Activated T-cell treated with anti-CD3 and anti-CD28 coated beads, Interleukin-2, amount 50 U/mL, for 1 hour (primary cell): ENCODE data around the gene NNT.
"Not testable (repeated sequence)": the region's sequence is repeated elsewhere in the genome, so short reads cannot be mapped to it uniquely, and the experiment has no call there.

Source experiments
- DNase-seq: peaks from one replicate; pipeline ENCODE4 v3.0.0-alpha.2; 2020

The NNT gene

DNA sequence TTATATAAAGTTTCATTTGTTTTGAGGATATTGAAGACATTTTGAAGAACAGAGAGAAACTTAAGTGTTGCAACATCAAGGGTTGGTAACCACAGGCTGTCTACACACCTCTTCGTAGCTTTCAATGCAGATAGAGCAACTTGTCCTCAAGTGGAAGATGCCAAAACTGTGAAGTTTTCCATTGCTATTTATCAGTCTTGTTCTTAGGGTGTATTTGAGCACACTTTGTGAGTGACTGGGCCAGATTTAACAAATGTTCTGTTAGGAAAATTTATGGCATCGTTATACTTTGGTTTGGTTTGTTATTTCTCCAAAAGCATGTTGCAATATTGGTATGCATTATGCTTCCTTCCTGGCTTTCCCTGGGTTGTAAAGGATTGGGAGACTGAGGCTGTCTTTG lies 31.6 kb downstream of the NNT start:
- DNase-seq: no peak

DNA sequence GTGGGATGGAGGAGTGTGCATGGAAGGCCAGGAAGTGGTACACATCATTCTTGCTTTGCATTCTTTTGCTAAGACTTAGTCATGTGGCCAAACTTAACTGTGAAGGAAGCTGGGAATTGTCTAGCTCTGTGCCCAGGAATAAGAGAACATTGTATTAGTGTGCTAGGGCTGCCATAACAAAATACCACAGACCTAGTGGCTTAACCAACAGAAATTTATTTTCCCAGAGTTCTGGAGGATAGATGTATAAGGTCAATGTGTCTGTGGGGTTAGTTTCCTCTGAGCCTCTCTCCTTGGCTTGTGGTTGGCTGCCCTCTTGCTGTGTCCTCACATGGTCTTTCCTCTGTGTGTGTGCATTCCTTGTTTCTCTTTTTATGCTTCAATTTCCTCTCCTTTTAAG lies 32.4 kb downstream of the NNT start:
- no peak for DNase-seq

DNA sequence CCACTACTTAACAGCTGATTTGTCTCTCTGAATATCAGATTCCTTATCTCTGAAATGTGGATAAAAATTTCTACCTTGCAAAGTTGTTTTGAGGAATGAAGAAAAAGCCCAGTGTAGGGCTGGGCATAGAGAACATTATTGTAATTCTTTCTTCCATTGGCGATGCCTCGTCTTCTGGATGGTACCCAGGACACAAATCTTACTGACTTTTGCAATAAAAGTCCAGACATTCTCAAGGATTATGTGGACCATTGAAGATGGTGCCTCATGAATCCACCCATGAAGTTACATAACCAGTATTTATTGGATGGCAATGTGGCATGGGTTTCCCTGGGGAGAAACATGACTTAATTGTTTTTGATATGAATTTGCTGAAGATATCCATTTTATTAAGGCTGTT lies 33.1 kb downstream of the NNT start:
- no peak for DNase-seq

DNA sequence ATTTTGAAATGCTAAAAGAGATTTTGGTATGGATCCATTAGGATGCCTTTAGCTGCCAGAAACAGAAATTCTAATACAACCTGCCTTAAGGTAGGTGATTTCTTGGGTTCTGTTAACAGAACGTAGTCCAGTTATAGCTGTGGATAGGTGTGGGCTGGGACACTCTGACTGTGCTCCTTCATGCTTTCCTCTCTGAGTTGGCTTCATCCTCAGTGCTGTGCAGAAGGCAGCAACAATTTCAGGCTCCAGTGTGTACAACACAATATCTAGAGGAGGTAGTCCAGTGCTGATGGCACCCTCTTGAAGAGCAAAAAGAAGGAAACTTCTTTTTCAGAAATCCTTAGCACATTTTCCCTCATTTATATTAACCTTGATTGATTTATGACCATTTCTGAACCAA lies 34.4 kb downstream of the NNT start:
- DNase-seq: no peak

DNA sequence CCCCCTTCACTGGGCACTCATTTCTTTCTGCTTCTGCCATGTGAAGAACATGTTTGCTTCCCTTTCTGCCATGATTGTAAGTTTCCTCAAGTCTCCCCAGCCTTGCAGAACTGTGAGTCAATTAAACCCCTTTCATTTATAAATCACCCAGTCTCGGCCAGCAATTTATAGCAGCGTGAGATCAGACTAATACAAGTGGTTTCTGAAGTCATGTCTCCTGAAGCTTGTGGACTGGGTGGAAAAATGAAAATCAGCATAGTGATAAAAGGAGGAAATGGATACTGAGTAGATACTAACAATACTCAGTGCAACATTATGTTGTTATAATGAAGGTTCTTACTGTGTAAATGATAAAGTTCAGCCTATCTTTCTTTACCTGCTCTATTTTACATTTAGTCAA lies 35.1 kb downstream of the NNT start:
- no peak for DNase-seq

DNA sequence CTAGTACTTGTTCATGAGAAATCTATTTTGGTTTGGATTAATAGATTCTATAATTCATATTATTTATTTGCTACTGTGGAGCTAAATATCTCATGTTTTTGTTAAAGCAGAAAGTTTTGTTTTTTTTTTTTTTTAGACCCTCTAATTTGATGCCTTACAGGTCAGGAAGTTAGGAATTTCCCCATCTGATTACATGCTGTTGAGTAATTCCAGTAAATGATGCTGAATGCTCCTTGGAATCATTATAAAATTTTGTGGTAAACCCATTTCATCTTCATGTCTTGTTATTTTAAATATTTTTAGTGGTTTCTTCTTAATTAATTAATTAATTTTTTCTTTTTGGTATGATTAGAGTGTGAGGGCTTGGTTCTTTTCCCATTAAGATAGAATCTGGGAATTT lies 35.6 kb downstream of the NNT start:
- DNase-seq: no peak

DNA sequence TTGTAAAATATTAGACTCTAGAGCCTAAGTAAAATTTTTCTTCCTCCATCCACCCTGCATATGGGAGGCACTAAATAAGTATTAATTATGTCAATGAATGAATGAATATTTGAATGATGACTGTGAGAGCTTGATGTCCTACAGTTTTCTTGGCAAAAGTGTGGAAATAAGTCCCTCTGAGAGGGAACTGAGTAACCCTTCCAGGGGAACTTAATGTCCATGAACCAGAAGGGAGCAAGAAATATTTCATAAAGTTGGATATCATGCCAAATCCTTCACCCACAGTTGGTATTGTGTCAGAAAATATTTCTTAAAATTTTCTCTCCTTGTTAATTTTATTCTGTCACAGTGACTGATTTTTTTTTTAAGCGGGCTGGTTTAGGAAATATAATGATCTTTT lies 36.6 kb downstream of the NNT start:
- DNase-seq: no peak

DNA sequence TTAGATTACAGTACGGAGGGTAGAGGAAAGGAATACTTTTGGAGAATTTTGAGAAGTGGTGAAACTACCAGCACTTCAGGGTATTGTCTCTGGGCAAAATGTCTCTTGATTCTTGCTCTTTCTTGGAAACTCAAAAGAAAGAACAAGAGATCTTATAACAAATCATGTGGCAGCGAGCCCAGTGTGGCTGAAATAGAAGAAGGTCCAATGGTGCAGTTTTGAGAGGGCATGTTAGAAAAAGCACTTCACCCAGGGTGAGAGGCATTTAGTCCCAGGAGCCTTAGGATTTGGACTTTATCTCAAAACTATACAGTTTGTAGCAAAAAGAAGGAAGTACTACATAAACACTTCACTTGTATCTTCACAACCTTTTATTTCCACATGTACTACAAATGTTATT lies 39.4 kb downstream of the NNT start:
- DNase-seq: no peak

DNA sequence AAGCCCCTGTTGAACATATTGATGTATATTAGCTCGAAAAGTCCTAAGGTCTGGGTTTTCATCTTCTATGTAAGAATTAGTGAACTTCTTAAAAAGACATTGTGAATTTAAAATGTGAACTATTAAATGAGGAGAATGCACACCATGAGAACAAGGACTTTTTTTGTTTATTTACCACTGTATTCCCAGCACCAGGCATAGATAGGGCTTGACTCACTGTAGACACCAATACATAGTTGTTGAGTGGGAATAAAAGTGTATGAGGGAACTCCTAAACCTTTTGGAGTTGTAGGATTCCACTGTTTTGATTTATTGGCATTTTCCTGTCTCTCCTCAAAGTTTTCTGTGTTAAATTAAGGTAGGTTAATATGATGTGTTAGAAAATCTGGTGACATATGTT lies 40.3 kb downstream of the NNT start:
- DNase-seq: no peak

DNA sequence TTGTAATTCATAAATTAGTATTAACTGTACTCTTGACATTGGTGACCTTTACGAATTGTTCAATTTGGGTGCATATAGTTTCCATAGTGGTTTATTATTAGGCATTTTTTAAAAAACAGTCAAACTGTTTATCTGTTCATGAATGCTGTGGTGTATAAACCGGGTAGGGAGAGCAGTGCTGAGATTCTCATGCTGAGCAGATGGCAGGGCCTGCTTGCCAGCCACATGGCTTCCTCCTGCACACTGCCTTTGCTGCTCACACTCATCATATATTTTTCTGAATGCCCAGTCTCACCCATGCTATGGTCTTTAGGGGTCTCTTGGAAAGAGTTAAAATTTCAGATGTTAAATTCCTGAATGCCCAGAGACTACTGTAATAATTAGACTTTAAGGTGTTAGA lies 40.8 kb downstream of the NNT start:
- no peak for DNase-seq

DNA sequence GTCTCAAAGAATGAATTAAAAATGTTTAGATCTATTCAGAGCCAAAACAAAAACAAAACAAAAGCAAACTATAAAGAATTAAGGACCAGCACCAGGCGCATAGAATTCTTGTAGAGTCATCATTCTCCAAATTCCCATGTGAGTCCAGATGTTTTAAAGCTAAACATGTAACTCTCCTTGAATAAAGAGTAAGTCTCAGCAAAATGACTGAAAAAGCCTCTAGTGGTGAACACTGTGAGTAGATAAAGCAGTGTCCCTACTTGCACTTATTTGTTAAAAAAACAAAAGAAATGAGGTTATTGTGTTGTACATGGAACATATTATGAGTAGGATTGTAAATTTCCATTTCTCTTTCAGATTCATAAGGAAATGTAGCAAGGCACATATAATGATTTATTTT lies 44.0 kb downstream of the NNT start:
- DNase-seq: no peak

DNA sequence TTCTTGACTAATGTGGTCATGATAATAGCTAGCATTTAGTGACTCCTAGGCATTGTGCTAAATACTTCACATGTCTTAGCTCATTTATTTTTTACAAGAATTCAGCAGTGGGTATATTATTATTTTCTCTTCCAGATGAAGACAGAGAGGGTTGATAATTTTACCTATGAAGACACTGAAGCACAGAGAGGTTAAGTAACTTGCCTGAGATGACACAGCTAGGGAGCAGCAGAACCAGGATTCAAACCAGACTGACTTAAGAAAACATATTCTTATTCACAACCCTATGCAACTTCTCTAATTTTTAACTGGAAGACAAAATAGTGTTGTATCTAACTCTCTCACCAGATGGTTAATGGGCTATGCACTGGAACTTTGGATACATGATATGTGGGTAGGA lies 44.8 kb downstream of the NNT start:
- DNase-seq: no peak

DNA sequence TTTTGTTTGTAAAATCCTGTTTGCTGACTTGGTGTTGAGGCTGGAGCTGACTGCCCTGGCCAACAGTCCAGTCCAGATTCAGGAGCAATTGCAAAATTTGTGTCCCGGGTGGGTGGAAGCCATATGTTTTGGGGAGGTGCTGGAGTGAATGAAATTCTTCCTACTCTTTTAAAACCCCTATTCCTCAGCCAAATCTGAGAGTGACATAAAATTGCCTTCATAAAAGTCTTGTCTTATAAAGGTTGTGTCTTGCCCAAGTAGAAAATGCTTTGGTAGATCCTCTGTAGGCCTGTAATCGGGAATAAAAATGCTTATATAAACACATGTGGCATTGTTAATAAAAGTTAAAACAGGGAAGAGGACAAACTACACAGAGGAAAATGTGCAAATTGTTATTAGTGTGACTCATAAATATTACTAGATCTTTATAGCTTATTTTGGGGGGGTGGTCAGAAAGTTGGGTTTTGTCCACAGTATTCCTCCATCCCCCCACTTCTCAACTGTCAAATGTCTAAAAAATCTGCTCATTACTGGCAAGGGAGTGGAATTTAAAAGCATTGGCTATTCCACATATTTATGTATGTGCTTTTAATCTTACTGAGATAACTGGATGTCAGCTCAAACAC lies 45.6 kb downstream of the NNT start:
- no peak for DNase-seq

DNA sequence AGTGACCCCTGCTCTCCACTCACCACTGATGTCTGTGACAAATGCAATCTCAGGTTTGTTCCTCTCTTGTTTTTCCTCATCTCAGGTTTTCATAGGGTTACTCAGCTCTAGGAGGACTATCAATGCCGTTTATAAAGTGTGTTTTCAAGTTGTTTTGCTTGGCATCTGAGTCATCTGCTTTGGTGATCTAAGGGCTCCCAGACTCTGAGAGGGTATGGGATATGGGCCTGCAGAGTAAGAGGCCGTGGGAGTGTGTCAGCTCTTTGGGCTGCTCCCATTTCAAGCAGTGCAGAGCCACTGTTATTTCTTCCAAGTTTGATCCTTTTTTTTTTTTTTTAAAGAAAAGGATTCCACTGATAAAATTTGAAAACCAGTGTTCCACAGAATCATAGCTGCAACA lies 46.3 kb downstream of the NNT start:
- no peak for DNase-seq

DNA sequence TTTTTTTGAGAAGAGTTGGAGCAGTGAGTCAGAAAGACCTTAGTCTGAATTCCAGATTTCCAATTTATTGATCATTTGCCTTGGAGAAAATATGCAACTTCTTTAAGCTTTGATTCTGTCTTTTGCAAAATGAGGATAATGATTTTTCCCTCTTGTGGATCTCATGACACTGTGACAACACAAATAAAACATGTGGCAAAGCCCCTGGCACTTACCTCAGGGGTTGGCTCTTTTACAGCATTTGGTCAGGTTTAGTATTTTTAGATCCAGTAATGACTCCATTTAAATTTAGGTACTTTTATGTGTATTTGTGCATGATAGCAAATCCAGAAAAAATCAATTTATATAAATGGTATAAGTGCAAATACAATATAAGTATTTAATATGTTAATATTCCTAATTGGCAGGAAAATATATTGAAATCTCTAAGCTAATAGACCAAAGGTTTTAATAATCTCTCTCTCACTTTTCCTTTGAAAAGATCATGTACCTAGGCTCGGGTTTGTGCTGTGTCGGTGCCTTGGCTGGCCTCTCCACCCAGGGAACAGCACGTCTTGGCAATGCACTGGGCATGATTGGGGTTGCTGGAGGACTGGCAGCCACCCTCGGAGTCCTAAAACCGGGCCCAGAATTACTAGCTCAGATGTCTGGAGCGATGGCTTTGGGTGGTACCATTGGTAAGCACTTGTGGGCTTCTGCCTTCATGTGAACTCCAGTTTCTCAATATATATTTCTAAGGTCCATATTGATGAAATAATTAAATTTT lies 49.7 kb downstream of the NNT start:
- no peak for DNase-seq

DNA sequence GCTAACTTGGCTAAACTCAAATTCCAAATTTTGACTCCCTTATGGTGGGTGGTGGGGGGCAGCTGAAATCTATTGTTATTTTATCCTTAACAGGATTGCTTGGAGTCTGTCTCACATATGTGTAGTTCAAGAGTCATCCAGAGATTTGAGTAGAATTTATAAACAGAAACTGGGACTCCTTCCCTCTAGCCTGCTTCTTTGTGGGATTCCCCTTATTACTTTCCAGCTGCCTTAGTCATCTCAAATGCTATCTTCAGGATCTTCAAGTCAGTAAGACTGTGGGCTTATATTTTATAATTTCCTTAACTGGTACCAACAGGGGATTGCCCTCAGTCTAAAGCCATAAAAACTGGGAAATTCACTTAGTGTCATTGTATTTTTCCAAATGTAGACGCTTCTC lies 55.5 kb downstream of the NNT start:
- no peak for DNase-seq

DNA sequence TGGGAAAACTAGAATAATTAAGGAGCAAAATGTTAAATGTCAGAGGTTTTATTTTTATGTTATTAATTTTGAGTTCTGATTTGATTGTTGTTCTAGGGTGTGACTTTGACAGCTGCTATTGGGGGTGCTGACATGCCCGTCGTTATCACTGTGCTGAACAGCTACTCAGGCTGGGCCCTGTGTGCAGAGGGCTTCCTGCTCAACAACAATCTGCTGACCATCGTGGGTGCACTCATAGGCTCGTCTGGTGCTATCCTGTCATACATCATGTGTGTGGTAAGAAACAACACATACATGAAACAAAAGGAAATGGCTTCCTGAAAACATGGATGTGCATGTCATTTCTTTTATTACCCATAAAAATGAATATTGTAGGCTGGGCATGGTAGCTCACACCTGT lies 56.1 kb downstream of the NNT start:
- no peak for DNase-seq

DNA sequence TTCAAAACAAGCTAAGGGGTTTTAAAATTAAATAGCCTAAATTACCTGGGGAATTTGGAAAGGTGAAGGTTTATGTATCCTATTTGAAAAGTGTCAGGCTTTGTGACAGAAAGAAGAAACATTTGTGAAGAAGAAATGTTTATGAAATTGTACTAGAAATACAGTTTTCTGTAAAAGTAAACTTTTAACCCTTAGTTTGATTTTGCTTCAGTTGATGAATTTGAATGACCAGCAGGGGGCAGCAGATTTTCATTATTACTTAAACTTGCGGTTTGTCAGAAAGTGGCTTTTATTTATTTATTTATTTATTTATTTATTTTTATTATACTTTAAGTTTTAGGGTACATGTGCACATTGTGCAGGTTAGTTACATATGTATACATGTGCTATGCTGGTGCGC lies 58.1 kb downstream of the NNT start:
- no peak for DNase-seq

DNA sequence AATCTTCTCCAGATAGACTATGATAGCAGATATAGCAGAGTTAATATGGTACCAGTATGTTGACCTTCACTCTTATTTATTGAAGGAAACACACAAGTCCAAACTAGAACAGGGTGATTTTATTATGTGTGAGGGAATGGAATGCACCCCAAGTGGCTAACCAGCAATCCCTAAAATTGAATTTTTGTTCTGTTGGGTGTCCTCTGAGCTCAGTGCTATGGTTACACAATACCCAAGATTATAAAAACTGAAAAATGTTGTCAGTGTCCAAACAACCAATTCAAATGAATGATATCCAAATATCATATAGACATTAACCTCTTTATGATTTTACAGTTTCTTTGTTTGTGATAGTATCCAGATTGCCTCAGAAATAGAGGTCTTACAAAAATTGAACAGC lies 60.9 kb downstream of the NNT start:
- DNase-seq: no peak

DNA sequence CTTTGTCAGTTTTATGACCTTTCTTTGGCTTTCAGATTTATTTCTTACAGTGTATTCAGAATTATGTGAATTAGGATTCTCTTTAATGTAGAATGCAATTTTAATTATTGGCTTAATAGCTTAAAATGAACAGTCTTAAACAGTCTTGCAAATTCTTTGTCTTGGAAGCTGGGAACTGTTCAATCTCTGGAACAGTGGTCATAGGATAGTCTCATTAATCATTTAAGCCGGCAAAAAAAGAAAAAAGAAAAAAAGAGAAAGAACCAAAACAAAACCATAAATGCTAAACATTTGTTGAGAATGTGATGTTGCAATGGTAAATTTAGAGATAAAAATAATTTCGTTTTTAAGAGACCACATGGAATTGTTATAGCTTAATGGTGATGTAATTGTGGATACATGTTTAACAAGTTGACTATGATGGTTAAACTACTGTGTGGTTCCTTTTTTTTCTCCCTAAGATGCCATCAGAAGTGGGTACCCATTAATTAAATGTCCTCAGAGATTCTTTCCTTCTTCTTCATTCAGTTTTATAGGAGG lies 61.6 kb downstream of the NNT start:
- no peak for DNase-seq

DNA sequence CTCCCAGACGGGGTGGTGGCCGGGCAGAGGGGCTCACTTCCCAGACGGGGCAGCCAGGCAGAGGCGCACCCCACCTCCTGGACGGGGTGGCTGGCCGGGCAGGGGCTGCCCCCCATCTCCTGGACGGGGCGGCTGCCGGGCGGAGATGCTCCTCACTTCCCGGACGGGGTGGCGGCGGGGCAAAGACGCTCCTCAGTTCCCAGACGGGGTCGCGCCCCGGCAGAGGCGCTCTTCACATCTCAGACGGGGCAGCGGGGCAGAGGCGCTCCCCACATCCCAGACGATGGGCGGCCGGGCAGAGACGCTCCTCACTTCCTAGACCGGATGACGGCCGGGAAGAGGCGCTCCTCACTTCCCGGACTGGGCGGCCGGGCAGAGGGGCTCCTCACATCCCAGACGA lies 62.8 kb downstream of the NNT start:
- DNase-seq: not testable (repeated sequence)

DNA sequence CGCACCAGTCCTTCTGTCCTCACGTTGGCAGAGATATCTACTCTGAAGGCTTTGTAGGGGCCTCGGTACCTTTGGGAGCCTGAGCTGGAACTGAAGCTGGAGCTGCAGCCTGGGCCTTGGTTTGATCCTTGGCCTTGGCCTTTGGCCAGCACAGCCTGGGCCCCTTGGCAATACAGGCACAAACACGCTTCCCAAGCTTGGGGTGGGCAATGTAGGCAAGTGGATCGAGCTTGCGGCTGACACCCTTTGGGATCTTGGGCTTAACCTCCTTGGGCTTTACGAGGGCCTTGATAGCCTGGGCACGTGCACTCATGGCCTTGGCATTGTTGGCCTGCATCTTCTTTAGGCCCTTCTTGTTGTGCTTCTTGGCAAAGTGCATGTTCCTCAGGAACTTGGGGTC lies 63.7 kb downstream of the NNT start:
- DNase-seq: not testable (repeated sequence)

DNA sequence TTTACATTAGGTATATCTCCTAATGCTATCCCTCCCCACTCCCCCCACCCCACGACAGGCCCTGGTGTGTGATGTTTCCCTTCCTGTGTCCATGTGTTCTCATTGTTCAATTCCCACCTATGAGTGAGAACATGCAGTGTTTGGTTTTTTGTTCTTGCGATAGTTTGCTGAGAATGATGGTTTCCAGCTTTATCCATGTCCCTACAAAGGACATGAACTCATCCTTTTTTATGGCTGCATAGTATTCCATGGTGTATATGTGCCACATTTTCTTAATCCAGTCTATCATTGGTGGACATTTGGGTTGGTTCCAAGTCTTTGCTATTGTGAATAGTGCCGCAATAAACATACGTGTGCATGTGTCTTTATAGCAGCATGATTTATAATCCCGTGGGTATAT lies 64.4 kb downstream of the NNT start:
- not testable (repeated sequence) for DNase-seq

DNA sequence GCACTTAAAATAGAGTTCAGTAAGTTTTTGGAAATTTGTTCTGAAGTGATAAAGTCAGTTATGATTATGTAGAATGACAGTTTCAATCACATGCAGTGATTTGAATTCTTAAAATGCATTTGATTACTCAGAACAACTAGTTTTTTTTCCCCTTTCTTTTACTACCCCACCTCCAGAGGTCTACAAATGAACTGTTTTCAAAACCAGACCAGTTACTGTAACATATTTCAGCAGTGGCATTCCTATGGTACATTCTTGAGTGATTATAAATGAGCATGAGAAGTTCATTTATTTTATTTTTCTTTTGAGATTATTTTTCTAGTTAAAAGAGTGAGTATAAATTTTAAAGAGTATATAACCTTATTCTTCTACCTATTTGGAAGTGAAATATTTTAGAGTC lies 71.6 kb downstream of the NNT start:
- DNase-seq: no peak

DNA sequence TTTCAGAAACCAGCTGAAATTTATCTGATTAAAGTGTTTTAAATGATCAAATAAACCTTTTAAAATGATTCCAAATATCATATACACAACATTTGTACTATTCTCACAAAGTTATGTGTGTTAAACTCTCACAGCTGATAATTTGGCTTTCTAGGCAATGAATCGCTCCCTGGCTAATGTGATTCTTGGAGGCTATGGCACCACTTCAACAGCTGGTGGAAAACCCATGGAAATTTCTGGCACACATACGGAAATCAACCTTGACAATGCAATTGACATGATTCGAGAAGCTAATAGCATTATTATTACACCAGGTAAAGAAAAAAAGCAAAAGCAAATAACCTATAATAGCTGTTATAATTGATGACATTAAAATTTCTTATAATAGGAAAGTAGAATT lies 72.4 kb downstream of the NNT start:
- no peak for DNase-seq
